Spinal cord (tissue), 10 donors: ENCODE results near the gene DDO. TPM values are rescaled to one million over a fixed set of nuclear protein-coding genes. Genes with fewer than 3 reads are reported as not detected.
A peak's percentile ranks its signal among the peaks of the same experiment; 100 is the strongest.

Source experiments
- DNase-seq, 6 donors: peaks; one replicate each; pipeline versions ENCODE4 v3.0.0 to v3.0.0-alpha.2; 2013 to 2015; ENCODE audit warnings: low spot score in 6 of 6, low read depth in 4 of 6
- H3K27ac ChIP-seq: one replicate; pipeline ENCODE4 v1.5.1; 2013; ENCODE audit warnings: low read depth, low read length, control low read depth
- H3K27me3 ChIP-seq: one replicate; pipeline ENCODE4 v1.6.1; 2013; ENCODE audit warnings: low read length; ENCODE audit not compliant: control insufficient read depth, insufficient read depth
- H3K36me3 ChIP-seq: one replicate; pipeline ENCODE4 v1.6.1; 2013; ENCODE audit warnings: low read length; ENCODE audit not compliant: control insufficient read depth, insufficient read depth
- H3K4me1 ChIP-seq: one replicate; pipeline ENCODE4 v1.6.1; 2013; ENCODE audit warnings: low read length; ENCODE audit not compliant: control insufficient read depth, insufficient read depth
- H3K4me3 ChIP-seq: one replicate; pipeline ENCODE4 v1.5.1; 2013; ENCODE audit warnings: low read depth, low read length, control low read depth
- H3K9me3 ChIP-seq: one replicate; pipeline ENCODE4 v1.6.1; 2013; ENCODE audit warnings: low read length; ENCODE audit not compliant: control insufficient read depth, insufficient read depth
- WGBS: methylation state at CpG from one replicate; pipeline ENCODE4 v1.1.5; 2013; ENCODE audit warnings: missing lambda C conversion rate; ENCODE audit not compliant: insufficient coverage; 5-methylcytosine and 5-hydroxymethylcytosine counted together
- polyA plus RNA-seq, 2 donors: library from polyadenylated mRNA; unstranded; fragments of 120-200 nt; gene quantifications; one replicate each; pipeline ENCODE4 v1.2.1, GENCODE V29; 2013; ENCODE audit not compliant: insufficient read length in 2 of 2
- total RNA-seq, 2 donors: library from RNA; depleted of rRNA in 1 of 2; stranded (reverse); fragments of 120-200 nt in 1 of 2; fragments of >200 nt in 1 of 2; gene quantifications; one replicate each; pipeline versions ENCODE4 v1.2.3 to v1.2.4, GENCODE V29; 2013 to 2014
- donor health status: healthy.

DDO gene
- total and polyA plus RNA-seq, 4 donors: 0.44 to 0.98 (median 0.85) TPM

- WGBS: no CpG with 5 or more reads among the region's 2 CpGs
- peak in 1 of 6 donors; percentile 19 for DNase-seq
- H3K9me3 ChIP-seq: no peaks in the 10 kb centered on the region
- no peaks in the 10 kb centered on the region for H3K27me3 ChIP-seq
- no peaks in the 10 kb centered on the region for H3K36me3 ChIP-seq
- H3K27ac ChIP-seq: no peak overlapping the region
- no peak overlapping the region for H3K4me3 ChIP-seq
- no peaks in the 10 kb centered on the region for H3K4me1 ChIP-seq
Measured at GRCh38 chr6:110387986-110388385, 27.4 kb downstream of the DDO start.

- no peak overlapping the region for H3K4me3 ChIP-seq
- no peaks in the 10 kb centered on the region for H3K36me3 ChIP-seq
- no peaks in the 10 kb centered on the region for H3K9me3 ChIP-seq
- WGBS: no CpG with 5 or more reads among the region's 1 CpG
- no peak overlapping the region for H3K27ac ChIP-seq
- DNase-seq: no peak
- H3K4me1 ChIP-seq: no peaks in the 10 kb centered on the region
- H3K27me3 ChIP-seq: no peaks in the 10 kb centered on the region
Measured at GRCh38 chr6:110385458-110385863, 29.9 kb downstream of the DDO start.

- Histone ChIP-seq H3K4me1 (no peaks in the 10 kb centered on the region), H3K27me3 (no peaks in the 10 kb centered on the region), H3K4me3 (no peak overlapping the region), H3K9me3 (no peaks in the 10 kb centered on the region), H3K36me3 (no peaks in the 10 kb centered on the region), H3K27ac (no peak overlapping the region)
- no peak for DNase-seq
- 54% methylated on average over 9 of the region's 9 CpGs for WGBS
Measured at GRCh38 chr6:110378552-110378951, 36.8 kb downstream of the DDO start.

- H3K4me3 ChIP-seq: no peak overlapping the region
- H3K27ac ChIP-seq: no peak overlapping the region
- H3K4me1 ChIP-seq: no peaks in the 10 kb centered on the region
- DNase-seq: no peak
- no peaks in the 10 kb centered on the region for H3K36me3 ChIP-seq
- no peaks in the 10 kb centered on the region for H3K27me3 ChIP-seq
- WGBS: 31% methylated on average over 4 of the region's 4 CpGs
- H3K9me3 ChIP-seq: no peaks in the 10 kb centered on the region
Measured at GRCh38 chr6:110369066-110369465, 46.3 kb downstream of the DDO start.

GRCh38 chr6:110368284-110368683 is 47.1 kb downstream of the DDO start:
- H3K4me3 ChIP-seq: no peak overlapping the region
- no peaks in the 10 kb centered on the region for H3K27me3 ChIP-seq
- no CpG with 5 or more reads among the region's 2 CpGs for WGBS
- no peak for DNase-seq
- H3K4me1 ChIP-seq: no peaks in the 10 kb centered on the region
- no peaks in the 10 kb centered on the region for H3K36me3 ChIP-seq
- H3K9me3 ChIP-seq: no peaks in the 10 kb centered on the region
- no peak overlapping the region for H3K27ac ChIP-seq

GRCh38 chr6:110367825-110368224 is 47.5 kb downstream of the DDO start:
- WGBS: no CpG with 5 or more reads among the region's 1 CpG
- no peak overlapping the region for H3K27ac ChIP-seq
- H3K36me3 ChIP-seq: no peaks in the 10 kb centered on the region
- H3K4me3 ChIP-seq: no peak overlapping the region
- no peaks in the 10 kb centered on the region for H3K27me3 ChIP-seq
- no peaks in the 10 kb centered on the region for H3K9me3 ChIP-seq
- no peaks in the 10 kb centered on the region for H3K4me1 ChIP-seq
- DNase-seq: no peak

- Histone ChIP-seq H3K27me3 (no peaks in the 10 kb centered on the region), H3K9me3 (no peaks in the 10 kb centered on the region), H3K4me1 (no peaks in the 10 kb centered on the region), H3K4me3 (no peak overlapping the region), H3K36me3 (no peaks in the 10 kb centered on the region), H3K27ac (no peak overlapping the region)
- DNase-seq: peak in 1 of 6 donors; percentile 37
- WGBS: 38% methylated on average over 2 of the region's 2 CpGs
Measured at GRCh38 chr6:110366975-110367374, 48.4 kb downstream of the DDO start.

GRCh38 chr6:110366256-110366655 is 49.1 kb downstream of the DDO start:
- H3K4me3 ChIP-seq: no peak overlapping the region
- WGBS: 83% methylated on average over 2 of the region's 2 CpGs
- no peaks in the 10 kb centered on the region for H3K27me3 ChIP-seq
- H3K36me3 ChIP-seq: no peaks in the 10 kb centered on the region
- no peaks in the 10 kb centered on the region for H3K4me1 ChIP-seq
- no peaks in the 10 kb centered on the region for H3K9me3 ChIP-seq
- peak in 1 of 6 donors; percentile 54 for DNase-seq
- no peak overlapping the region for H3K27ac ChIP-seq

GRCh38 chr6:110364364-110365105 is 50.8 kb downstream of the DDO start:
- H3K36me3 ChIP-seq: no peaks in the 10 kb centered on the region
- DNase-seq: no peak
- no peaks in the 10 kb centered on the region for H3K27me3 ChIP-seq
- no peaks in the 10 kb centered on the region for H3K4me1 ChIP-seq
- H3K9me3 ChIP-seq: no peaks in the 10 kb centered on the region
- no peak overlapping the region for H3K4me3 ChIP-seq
- no peak overlapping the region for H3K27ac ChIP-seq
- 33% methylated on average over 1 of the region's 5 CpGs for WGBS

- Histone ChIP-seq H3K4me3 (no peak overlapping the region), H3K36me3 (no peaks in the 10 kb centered on the region), H3K27ac (no peak overlapping the region), H3K27me3 (no peaks in the 10 kb centered on the region), H3K4me1 (no peaks in the 10 kb centered on the region), H3K9me3 (no peaks in the 10 kb centered on the region)
- WGBS: 100% methylated on average over 1 of the region's 3 CpGs
- no peak for DNase-seq
Measured at GRCh38 chr6:110363748-110364147, 51.6 kb downstream of the DDO start.
